T-helper 1 cell (primary cell): ENCODE results near the gene U2SURP.
A peak's percentile ranks its signal among the peaks of the same experiment; 100 is the strongest.
"Not testable (repeated sequence)": the region's sequence is repeated elsewhere in the genome, so short reads cannot be mapped to it uniquely, and the experiment has no call there.

Source experiments
- DNase-seq, 5 donors: peaks; one replicate each; pipeline ENCODE4 v3.0.0-alpha.2; 2012 to 2020

Gene U2SURP

DNA sequence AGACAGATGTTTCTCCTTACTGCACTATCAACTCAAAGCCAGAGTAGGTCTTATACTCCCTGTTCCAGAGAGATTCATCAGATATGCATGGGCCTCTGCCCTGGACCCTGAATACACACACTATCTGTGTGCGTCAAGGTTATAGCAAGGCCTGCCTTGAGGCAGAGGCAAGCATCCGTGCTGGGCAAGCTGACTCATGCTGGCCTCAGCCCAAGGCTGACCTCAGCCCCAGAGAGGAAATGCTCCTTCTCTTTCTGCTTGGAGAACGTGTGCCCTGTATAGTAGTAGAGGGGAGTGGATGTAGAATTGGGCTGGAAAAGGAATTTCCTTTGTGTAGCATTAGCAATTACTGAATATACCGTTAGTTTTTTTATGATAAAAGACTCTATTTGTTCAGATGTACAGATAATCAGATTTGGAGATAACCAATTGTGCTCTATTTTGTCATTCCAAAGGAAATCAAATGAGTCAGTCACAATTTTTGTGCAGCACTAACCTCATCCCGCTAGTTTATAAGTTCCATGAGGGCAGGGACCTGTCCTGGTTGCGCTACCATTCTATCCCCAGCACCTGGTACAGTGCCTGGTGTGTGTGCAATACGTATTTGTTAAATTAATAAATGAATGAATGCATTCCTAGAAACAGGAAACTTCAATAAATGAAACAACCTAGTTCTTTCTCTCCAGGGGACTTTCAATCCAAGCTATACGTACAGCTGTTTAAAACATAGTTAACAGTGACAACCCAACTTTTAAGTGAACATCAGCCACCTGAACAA is 24.6 kb upstream of the U2SURP start:
- DNase-seq = no peak

DNA sequence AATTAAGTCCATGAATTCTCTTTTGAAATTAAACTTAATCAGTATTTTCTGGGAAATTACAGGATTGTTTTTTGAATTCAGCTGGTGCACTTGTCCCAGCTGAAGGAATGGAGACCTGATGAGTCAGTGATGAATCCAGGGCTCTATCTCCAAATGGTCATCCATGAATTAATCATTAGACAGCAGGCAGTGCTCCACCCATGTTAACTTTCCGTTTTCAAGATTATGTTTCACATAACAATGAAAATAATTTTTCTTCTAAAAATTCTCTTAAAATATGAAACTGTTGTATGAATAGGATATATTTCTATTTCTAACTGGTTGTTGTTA is 24.0 kb upstream of the U2SURP start:
- no peak for DNase-seq

DNA sequence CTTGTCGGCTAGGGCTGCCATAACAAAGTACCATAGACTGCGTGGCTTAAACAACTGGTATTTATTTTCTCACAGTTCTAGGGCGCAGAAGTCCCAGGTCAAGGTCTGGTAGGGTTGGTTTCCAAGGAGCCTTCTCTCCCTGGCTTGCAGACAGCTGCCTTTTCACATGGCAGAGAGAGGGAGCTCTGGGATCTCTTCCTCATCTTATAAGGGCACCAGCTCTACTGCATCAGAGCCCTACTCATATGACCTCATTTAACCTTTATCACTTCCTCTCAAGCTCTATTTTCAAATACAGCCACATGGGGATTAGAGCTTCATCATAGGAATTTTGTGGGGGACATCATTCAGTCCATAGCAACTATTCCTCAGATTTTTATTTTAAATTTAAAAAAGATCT is 20.3 kb upstream of the U2SURP start:
- DNase-seq = no peak

DNA sequence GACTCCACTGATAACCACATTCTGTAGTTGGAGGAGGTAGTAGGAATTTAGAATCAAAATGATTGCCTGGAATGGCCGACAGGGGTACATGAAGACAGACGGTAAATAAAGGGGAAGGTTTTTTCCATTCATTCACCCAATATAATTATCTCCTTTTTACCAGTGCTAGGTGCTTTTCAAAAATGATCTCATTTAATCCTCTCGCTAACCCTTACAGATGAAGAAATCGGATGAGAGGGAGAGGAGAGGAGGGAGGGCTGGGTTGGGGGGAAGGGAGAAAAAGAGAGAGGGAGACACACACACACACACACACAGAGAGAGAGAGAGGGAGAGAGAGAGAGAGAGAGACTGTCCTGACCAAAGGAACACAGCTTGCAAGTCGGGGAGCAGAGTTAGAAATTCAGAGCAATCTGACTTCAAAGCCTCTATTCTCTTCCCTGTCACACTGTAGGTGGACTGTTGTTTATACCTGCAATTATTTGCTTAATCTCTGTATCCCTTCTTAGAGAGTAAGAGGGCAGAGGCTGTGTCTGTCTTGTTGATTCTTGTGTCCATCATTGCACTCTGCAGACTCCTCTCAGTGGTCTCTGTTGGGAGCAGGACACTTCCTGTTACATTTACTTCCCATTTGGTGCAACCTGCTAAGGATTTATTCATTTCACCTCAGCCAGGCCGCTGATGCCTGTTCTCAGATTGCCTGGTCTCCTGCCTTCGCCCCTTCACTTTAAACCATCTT is 19.2 kb upstream of the U2SURP start:
- DNase-seq = no peak

DNA sequence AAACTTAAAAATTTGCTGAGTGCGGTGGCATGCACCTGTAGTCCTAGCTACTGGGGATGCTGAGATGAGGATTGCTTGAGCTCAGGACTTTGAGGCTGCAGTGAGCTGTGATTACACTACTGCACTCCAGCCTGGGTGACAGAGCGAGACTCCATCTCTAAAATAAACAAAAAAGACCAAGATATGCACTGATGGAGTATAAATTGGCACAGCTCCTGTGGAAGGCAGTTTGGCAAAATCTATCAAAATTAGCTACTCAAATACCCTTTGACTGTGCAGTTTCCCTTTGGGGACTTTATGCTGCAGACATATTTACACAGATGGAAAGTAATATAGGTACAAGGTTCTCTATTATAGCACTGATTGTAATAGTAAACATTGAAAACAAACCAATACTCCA is 18.1 kb upstream of the U2SURP start:
- no peak for DNase-seq

DNA sequence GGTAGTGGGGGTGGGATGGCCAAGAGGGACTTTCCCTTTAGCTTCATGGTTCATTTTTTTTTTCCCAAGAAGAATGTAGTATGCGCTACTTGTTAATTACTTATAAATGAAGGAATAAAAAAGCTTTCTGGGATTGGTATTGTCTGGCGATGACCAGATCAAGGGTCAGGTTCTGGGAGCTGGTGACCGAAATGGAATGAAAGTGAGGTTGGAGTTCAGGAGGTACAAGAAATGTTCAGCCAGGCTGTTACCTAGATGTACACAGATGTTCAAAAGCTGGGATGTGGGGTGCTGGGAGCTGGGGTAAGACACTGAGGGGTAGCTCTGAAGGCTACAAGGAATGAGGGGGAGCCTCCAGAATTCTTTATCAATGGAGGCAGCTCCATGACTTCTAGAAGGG is 17.1 kb upstream of the U2SURP start:
- DNase-seq = no peak

DNA sequence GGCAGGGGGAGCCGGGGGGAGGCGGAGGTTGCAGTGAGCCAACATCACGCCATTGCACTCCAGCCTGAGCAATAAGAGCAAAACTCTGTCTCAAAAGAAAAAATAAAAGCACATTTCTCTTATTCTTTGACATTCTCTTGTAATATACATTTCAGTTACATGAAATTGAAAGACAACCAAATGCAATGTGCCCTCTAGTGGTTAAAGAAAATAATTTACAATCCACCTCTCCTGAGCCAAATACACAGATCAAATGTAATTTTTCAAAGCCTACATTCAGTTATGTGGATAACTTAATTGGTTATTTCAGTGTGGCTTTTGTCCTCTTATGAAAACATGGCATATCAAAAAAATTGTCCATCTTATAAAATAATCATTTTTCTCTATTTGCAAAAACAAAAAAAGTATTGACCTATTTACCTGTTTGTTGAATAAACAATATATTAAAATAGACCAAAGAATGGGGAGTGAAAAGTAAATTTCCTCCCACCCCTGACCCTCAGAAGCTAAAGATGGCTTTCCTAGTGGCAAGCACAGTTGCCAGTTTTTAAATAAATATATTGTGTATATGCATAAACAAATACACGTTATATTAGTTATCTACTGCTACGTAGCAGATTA is 14.2 kb upstream of the U2SURP start:
- peak in 1 of 5 donors; percentile 34 for DNase-seq

DNA sequence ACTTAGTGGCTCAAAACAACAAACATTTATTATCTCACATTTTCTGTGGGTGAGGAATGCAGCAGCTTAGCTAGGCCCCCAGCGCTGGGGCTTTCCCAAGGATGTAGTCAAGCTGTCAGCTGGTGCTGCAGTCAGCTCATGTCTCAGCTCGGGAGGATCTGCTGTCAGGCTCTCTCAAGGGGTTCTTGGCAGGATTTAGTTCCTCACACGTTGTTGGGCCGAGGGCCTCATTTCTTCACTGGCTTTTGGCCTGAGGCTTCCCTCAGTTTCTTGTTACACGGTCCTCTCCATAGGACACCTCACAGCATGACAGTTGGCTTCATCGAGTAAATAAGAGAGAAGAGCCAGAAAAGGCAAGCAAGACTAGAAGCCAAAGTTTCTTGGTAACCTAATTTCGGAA is 13.7 kb upstream of the U2SURP start:
- DNase-seq = no peak

DNA sequence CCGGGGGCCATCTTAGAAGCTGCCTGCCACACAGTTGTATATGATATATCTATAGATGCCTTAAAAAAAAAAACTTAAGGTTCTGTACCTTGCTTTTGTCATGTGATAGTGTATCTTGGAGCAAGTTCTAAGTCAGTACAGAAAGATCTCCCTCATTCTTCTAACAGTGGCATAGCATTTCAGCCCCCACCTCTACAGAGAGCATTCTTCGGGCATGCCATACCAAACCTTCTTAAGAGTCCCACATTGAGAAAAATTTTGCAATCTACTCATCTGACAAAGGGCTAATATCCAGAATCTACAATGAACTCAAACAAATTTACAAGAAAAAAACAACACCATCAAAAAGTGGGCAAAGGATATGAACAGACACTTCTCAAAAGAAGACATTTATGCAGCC is 13.1 kb upstream of the U2SURP start:
- not testable (repeated sequence) for DNase-seq

DNA sequence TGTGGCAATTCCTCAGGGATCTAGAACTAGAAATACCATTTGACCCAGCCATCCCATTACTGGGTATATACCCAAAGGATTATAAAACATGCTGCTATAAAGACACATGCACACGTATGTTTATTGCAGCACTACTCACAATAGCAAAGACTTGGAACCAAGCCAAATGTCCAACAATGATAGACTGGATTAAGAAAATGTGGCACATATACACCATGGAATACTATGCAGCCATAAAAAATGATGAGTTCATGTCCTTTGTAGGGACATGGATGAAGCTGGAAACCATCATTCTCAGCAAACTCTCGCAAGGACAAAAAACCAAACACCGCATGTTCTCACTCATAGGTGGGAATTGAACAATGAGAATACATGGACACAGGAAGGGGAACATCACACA is 12.5 kb upstream of the U2SURP start:
- not testable (repeated sequence) for DNase-seq

DNA sequence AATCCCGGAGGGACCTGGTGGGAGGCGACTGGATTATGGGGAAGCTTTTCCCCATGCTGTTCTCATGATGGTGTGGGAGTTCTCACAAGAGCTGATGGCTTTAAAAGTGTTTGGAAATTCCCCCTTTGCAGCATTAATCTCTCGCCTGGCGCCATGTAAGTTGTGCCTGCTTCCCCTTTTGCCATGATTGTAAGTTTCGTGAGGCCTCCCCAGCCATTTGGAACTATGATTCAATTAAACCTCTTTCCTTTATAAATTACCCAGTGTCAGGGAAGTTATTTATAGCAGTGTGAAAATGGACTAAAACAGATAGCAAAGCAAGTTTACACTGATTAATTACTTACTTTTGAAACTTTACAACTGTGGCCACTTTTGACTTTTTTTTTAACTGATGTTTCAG is 10.6 kb upstream of the U2SURP start:
- no peak for DNase-seq

DNA sequence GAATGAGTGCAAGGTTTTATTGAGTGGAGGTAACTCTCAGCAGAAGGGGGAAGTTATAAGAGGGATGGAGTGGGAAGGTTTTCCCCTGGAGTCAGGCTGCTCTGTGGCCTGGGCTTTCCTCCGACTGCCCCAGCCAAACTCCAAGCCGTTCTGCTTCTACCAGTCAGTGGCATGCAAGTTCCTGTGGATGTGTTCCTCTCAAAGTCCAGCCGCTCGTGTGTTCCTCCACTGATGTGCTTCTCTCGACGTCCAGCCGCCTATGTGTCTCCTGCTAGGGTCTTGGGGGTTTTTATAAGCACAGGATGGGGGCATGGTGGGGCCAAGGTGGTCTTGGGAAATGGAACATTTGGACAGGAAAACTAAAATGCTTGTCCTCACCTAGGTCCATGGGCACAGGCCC is 9.0 kb upstream of the U2SURP start:
- no peak for DNase-seq

DNA sequence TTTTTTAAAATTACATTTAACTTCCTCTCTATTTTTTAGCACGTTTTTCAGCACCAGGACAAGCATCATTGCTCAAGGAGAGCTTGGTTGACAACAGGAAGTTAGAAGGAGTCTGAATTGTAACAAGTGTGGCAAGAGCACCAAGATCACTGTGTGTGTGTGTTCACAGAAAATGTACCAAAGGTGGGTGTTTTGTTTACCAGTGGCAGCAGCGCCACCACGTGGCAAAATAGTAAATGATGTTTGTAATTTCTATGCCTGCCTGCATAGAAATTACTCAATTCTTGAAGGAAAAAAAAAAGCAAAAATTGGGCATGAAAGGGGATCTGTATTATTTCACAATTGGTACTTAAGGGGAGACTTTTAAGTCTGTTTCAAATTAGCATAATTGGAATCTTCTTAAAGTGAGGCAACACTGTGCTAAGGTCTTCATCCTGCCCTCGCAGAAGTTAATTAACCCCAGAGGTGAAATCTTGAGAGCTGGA is 7.4 kb upstream of the U2SURP start:
- DNase-seq = peak; percentile 13 to 67 (median 38)

DNA sequence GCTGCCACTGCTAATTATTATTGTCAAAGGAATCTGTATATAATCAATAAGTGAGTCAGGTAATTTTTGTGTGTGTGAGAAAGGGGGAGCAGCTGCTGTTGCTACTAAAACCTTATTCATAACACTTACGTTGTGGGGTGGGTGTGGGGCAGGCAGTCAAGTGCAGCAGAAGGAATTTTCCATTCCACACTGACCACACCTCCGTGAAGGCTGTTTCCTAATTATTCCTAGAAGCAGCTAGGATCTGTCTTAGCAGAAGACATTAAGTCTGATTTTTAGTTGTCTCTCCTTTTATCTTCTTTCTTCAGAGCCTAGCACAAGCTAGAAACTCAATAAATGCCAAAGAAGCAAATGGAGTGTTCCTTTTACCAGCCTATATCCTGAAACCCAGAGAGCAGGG is 4.0 kb upstream of the U2SURP start:
- no peak for DNase-seq

DNA sequence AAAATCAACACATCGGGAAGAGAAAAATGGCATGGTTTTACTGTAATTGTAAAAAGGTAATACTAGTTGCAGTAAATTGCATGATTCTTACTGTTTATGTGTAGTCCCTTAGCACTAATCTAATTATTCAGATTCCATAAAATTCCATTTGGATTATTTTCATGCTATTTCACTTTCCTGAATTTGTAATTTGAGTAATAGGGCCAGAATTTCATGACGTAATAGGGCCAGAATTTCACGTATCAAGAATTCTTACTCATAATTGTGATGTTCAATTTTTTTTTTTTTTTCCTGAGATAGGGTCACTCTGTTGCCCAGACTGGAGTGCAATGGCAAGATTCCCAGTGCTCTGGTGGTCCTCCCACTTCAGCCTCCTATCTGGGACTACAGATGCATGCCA is 2.9 kb upstream of the U2SURP start:
- no peak for DNase-seq

DNA sequence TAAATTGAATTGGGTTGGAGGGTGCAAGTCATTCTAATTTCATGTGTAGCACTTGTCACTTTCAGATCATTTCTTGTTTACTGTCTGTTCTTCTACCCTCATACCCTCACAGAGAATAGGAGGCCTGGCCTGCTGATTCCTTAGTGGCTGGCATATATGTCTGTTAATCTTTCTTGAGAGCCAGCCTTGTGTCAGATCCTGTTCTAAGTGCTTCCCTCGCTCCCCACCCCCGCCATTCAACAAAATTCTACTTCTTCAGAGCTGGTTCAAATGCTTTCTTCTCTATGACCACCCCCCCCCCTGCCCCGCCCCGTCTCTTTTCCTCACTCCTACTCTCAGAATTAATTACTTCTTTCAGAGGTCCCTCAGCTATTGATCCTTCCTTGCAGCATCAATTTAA is 1.5 kb upstream of the U2SURP start:
- DNase-seq = no peak

DNA sequence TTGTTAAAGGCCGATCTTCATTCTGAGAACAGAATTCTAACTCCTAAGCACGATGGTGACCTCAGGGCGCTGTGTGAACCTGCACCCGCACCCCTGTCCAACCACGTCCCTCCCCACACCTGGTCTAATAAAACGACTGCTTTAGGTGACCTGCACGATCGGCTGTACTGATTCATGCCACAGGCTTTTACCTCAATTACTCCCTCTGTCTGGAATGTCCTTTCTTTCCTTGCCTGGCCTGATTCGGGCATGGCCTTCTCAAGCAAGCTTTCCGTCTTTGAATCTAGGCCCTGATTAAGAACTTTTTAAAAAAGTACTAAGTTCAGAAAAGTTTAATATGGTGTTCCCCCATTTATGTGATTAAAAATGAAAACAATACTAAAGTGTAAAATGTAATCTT is 842 bp upstream of the U2SURP start:
- no peak for DNase-seq

DNA sequence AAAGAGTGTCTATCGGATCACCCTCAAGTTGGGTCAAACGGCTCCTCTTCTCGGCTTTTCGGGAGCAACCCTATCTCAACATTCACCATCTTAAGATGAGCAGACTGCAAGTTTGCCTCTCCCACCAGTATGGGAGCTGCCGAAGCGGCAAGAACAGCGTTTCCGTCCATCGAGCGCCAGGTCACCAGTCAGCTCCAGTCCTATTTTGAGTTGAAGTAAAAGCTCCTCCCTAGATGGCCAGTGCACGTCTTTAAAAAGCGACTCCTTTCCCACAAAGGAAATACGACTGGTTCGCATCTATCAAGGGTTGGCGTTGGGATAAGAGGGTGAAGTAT is 369 bp upstream of the U2SURP start:
- peak in 3 of 5 donors; percentile 12 to 53 (median 38) for DNase-seq

DNA sequence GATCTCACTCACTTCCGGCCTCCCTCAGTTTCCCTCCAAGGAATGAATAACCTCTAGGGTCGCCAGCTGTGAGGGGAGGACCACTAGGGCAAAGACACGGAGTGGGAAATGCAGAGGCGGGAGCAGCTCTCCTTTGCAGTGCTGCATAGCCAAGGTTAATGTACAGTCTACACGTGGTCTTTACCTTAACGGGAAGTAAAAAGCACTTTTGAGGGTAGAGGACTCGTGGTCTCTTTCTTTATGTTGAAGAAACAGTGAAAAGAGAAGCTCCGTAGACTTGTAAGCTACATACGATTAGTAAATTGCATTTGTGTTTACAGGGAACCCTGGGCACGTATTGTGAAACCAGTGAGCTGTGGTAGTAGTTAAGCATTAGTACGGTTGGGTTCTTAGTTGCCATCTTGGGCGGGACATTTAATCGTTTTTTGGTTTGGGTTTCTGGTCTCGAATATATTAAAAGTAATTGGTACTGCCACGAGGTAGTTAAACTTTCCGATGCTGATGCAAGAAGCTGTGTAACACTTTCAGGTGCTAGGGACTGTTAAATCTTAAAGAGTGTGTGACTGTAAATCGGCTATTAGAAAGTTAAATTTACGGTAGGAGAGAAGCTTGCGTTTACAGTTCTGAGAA is 828 bp downstream of the U2SURP start:
- DNase-seq = peak in 1 of 5 donors; percentile 48

DNA sequence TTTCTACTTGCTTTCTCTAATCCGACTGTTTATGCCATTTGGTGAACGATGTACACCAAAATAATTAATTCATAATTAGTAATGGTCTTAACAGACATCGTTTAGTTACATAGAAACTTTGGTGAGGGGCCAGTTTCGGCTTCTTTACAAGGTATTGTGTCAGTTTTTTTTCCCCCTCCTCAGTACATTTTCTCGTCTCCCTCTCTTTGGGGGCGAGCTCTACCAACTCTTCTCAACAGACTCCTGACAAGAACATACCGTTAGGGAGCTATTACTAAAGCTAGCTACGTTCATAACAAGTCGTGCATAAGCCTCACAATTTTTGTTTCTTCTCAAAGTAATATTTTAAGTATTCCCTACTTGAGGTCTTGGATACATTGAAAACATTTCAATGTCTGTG is 1.4 kb downstream of the U2SURP start:
- DNase-seq = no peak

DNA sequence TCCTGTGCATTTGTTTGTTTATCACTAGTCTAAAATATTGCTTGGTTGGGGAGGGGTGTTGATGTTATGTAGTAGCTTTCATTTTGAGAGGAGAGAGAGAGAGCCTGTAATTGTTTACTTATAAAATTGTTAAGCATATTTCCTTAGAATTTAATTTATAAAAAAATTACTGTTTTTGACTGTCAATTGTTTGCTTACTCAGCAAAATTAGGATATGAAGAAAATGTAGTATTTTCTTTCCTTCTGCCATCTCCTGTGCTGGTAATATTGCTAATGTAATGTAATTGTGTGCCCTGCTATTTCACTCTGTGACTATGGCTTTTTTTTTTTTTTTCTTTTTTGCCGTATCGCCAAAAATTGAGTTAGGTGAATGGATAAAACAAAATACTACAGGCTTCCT is 3.5 kb downstream of the U2SURP start:
- no peak for DNase-seq

DNA sequence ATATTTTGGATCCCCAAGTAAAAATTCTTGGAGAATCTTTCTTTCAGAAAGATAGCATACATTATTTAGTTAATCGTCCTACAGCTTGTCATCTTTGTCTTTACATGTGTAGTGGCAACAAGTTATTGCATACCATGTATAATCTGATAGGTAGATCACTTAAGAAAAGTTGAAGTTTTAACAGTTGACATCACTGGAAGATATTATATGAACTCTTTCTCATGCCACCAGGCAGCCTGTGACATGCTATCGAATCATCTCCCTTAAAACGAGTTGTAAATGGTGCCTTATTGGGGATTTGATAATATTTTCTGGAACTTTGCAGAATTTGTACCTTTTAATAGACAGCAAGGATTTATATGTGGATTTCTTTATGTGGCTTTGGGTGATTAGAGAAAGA is 8.7 kb downstream of the U2SURP start:
- DNase-seq = no peak

DNA sequence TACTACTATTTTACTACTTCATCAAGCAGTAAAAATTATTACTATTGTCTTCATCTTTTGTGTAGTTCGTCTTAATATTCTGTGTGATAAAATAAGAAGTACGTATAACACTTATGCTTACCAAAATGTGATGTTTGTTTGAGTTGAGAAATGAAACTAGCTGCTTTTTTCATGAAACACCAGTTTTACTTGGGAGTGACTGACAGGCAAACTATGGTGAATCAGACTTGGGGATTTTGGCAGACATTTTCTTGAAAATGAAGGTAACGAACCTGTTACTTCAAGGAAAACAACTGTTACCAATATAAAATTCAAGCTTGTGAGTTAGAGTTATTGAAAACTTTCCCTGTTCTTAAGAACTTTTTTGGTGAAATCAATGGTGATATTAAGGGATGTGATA is 10.3 kb downstream of the U2SURP start:
- DNase-seq = peak in 1 of 5 donors; percentile 19

DNA sequence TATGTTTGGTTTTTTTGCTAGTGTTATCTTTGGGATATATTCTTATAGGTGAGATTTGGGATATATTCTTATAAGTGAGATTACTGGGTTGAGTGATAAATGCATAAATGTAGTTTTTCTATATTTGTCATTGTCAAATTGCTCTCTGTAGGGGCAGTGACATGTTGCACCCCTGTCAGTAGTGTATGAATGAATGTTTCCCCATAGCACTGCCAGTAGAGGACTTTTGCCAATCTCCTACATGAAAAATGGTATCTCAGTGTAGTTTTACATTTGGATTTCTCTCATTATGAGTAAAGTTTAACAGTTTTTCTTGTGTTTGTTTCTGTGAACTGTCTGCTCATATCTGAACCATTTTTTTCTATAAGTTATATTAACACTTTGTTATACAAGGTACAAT is 13.6 kb downstream of the U2SURP start:
- no peak for DNase-seq
